Adrenal gland (tissue), 5 donors: ENCODE results near the gene GLB1L3.

Experiments
- POLR2A ChIP-seq, 2 donors: fragments of 450-650 bp; IDR thresholded peaks; one replicate each; pipeline ENCODE4 v1.6.1; 2017; ENCODE audit warnings: antibody characterized with exemption in 2 of 2, mild to moderate bottlenecking in 2 of 2, moderate library complexity in 1 of 2
- TF ChIP-seq, protein P1 (sequence below), 6 experiments: fragments of 450-650 bp in 4 of 6; fragments of 200-600 bp in 2 of 6; sonication (generic) in 1 of 6; IDR thresholded peaks; 1 replicate in 5 of 6; 2 replicates in 1 of 6; pipeline versions ENCODE4 v1.5.1 to v1.8.0; 2016 to 2021; ENCODE audit warnings: antibody characterized with exemption in 6 of 6, mild to moderate bottlenecking in 2 of 6, moderate library complexity in 1 of 6
- donor health status: DM: no; HTN: no; CAD: no.

DNA sequence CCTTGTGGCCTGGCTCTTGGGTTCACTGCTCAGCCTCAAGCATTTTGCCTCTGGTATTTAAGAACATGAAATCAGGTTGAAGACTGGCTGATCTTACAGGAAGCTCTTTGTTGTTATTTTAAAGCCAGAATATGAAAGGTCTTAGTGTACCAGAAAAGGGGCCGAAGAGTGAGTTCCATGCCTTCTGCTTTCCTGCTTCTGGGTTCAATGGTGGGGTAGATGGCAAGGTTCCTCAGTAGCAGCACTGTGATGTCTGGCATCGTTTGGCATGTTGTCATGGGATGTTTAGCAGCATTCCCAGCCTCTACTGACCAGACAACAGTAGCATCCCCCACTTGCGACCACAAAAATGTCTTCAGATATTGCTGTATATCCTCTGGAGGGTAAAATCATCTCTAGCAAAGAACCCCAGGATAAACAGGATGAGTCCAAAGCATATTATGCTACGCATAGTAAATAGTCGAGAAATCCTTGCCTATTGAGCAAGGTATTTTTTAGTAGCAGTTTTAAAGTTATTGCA is 49.3 kb upstream of the GLB1L3 start:
- TF ChIP-seq, protein P1, sequence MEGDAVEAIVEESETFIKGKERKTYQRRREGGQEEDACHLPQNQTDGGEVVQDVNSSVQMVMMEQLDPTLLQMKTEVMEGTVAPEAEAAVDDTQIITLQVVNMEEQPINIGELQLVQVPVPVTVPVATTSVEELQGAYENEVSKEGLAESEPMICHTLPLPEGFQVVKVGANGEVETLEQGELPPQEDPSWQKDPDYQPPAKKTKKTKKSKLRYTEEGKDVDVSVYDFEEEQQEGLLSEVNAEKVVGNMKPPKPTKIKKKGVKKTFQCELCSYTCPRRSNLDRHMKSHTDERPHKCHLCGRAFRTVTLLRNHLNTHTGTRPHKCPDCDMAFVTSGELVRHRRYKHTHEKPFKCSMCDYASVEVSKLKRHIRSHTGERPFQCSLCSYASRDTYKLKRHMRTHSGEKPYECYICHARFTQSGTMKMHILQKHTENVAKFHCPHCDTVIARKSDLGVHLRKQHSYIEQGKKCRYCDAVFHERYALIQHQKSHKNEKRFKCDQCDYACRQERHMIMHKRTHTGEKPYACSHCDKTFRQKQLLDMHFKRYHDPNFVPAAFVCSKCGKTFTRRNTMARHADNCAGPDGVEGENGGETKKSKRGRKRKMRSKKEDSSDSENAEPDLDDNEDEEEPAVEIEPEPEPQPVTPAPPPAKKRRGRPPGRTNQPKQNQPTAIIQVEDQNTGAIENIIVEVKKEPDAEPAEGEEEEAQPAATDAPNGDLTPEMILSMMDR (IDR thresholded peaks at IDR 0.05), result no peak
- no peak for TF ChIP-seq POLR2A (IDR thresholded peaks at IDR 0.05)
